Chondrocyte (in vitro differentiated cells): ENCODE data around the gene SIM2. TPM values are rescaled to one million over a fixed set of nuclear protein-coding genes. Genes with fewer than 3 reads are reported as not detected.
"Not testable (repeated sequence)": the region's sequence is repeated elsewhere in the genome, so short reads cannot be mapped to it uniquely, and the experiment has no call there.

Experiments used
- DNase-seq: peaks from one replicate; pipeline ENCODE4 v3.0.0; 2021; ENCODE audit warnings: mixed read lengths, low spot score
- H3K27ac Mint-ChIP-seq: one replicate; pipeline ENCODE4 v1.8.0; 2021; ENCODE audit warnings: mild to moderate bottlenecking, moderate library complexity, mixed read lengths; ENCODE audit not compliant: unreplicated experiment
- H3K27me3 Mint-ChIP-seq: 2 replicates; pipeline ENCODE4 v1.8.0; 2021; ENCODE audit warnings: low read depth, mixed read lengths
- H3K36me3 Mint-ChIP-seq: 2 replicates; pipeline ENCODE4 v1.8.0; 2021; ENCODE audit warnings: low read depth, mixed read lengths
- H3K4me1 Mint-ChIP-seq: 2 replicates; pipeline ENCODE4 v1.8.0; 2021; ENCODE audit warnings: low read depth, mild to moderate bottlenecking, mixed read lengths
- H3K4me3 Mint-ChIP-seq: one replicate; pipeline ENCODE4 v1.8.0; 2021; ENCODE audit warnings: mild to moderate bottlenecking, moderate library complexity, mixed read lengths; ENCODE audit not compliant: unreplicated experiment
- H3K9me3 Mint-ChIP-seq: 2 replicates; pipeline ENCODE4 v1.8.0; 2021; ENCODE audit warnings: low read depth, mixed read lengths
- total RNA-seq: library from RNA; stranded (reverse); gene quantifications from 3 replicates; pipeline ENCODE4 v1.2.1, GENCODE V29; 2021
- TF ChIP-seq, protein P1 (sequence below): fragments of 200-600 bp; sonication (generic); IDR thresholded peaks from 2 replicates; pipeline ENCODE4 v1.5.0; 2021; ENCODE audit warnings: antibody characterized with exemption, mild to moderate bottlenecking, moderate library complexity

Gene SIM2
- total RNA-seq, 1 donor from 2014 or later, result 0.60 TPM

DNA sequence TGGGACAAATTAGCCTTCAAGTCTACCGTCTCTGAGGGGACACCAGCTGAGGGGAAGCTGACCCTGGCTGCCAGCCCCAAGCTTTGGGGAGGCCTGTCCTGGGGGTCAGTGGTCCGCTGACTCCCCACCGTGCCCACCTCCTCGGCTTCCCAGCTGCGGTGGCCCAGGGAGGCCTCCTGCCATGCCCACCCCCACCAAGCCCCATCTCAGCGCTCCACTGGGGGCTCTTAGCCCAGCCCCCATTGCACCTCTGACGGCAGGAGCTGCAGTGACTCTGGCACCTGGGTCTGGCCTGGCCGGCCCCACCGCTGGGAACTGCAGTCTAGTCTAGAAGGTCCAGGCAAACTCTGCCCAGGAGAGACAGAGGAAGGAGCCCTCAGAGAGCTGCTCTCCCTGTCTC, 30.2 kb upstream of the SIM2 start:
- Mint-ChIP-seq H3K4me3 (no peak overlapping the region), H3K27ac (no peak overlapping the region), H3K27me3 (peaks cover 30% of the 10 kb centered on the region), H3K9me3 (no peaks in the 10 kb centered on the region), H3K36me3 (no peaks in the 10 kb centered on the region), H3K4me1 (peaks cover under 1% of the 10 kb centered on the region)
- TF ChIP-seq, protein P1, sequence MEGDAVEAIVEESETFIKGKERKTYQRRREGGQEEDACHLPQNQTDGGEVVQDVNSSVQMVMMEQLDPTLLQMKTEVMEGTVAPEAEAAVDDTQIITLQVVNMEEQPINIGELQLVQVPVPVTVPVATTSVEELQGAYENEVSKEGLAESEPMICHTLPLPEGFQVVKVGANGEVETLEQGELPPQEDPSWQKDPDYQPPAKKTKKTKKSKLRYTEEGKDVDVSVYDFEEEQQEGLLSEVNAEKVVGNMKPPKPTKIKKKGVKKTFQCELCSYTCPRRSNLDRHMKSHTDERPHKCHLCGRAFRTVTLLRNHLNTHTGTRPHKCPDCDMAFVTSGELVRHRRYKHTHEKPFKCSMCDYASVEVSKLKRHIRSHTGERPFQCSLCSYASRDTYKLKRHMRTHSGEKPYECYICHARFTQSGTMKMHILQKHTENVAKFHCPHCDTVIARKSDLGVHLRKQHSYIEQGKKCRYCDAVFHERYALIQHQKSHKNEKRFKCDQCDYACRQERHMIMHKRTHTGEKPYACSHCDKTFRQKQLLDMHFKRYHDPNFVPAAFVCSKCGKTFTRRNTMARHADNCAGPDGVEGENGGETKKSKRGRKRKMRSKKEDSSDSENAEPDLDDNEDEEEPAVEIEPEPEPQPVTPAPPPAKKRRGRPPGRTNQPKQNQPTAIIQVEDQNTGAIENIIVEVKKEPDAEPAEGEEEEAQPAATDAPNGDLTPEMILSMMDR, result no peak
- DNase-seq, result no peak

DNA sequence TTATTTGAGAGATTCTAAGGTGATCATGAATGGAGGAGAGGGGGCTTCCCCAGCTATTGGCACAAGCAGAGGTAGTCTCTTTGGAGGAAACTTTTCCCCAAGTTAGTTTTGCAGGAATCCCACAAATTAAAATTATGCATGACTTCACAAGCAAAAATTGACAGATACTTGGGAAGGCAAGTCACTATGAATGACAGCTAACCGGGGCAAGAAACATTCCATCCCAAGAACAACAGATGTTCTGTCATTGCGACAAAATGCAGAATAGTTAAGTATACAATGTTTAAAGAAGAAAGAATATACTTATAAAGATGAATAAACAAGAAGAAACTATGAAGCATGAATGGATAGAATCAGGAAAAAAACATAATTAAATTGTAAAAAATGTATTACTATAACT, 27.1 kb upstream of the SIM2 start:
- H3K27me3 Mint-ChIP-seq, result peaks cover 23% of the 10 kb centered on the region
- no peaks in the 10 kb centered on the region for H3K4me1 Mint-ChIP-seq
- no peaks in the 10 kb centered on the region for H3K36me3 Mint-ChIP-seq
- H3K27ac Mint-ChIP-seq, result no peak overlapping the region
- H3K9me3 Mint-ChIP-seq, result peaks cover 2% of the 10 kb centered on the region
- no peak for DNase-seq
- TF ChIP-seq, protein P1, result no peak
- no peak overlapping the region for H3K4me3 Mint-ChIP-seq

DNA sequence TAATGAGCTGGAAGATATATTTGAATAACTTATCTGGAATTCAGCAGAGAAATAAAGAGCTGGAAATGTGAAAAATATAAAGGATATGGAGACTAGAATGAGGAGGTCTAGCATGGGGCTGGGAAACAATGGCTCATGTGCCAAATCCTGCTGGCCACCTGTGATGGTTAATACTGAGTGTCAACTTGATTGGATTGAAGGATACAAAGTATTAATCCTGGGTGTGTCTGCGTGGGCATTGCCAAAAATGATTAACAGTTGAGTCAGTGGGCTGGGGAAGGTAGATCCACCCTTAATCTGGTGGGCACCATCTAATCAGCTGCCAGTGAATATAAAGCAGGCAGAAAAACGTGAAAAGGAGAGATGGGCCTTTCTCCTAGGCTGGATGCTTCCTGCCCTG, 26.6 kb upstream of the SIM2 start:
- H3K9me3 Mint-ChIP-seq, H3K27ac Mint-ChIP-seq, H3K36me3 Mint-ChIP-seq, H3K4me3 Mint-ChIP-seq, H3K4me1 Mint-ChIP-seq, DNase-seq: not testable (repeated sequence)
- H3K27me3 Mint-ChIP-seq, result peaks cover 26% of the 10 kb centered on the region

DNA sequence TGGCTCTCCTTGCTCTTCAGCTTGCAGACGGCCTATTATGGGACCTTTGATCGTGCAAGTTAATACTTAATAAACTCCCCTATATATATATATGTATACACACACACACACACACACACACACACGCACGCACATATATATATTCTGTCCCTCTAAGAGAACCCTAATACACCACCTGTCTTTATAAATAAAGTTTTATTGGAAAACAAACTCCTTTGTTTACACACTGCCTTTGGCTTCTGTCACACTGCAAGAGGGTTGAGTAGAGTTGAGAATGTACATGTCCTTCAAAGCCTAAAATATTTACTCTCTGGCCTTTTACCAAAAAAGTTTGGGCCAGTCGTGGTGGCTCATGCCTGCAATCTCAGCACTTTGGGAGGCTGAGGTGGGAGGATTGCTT, 26.2 kb upstream of the SIM2 start:
- H3K36me3 Mint-ChIP-seq, result peaks cover 2% of the 10 kb centered on the region
- no peak overlapping the region for H3K4me3 Mint-ChIP-seq
- TF ChIP-seq, protein P1, result no peak
- no peak overlapping the region for H3K27ac Mint-ChIP-seq
- peaks cover 27% of the 10 kb centered on the region for H3K27me3 Mint-ChIP-seq
- H3K9me3 Mint-ChIP-seq, result peaks cover 5% of the 10 kb centered on the region
- no peaks in the 10 kb centered on the region for H3K4me1 Mint-ChIP-seq
- DNase-seq, result no peak

DNA sequence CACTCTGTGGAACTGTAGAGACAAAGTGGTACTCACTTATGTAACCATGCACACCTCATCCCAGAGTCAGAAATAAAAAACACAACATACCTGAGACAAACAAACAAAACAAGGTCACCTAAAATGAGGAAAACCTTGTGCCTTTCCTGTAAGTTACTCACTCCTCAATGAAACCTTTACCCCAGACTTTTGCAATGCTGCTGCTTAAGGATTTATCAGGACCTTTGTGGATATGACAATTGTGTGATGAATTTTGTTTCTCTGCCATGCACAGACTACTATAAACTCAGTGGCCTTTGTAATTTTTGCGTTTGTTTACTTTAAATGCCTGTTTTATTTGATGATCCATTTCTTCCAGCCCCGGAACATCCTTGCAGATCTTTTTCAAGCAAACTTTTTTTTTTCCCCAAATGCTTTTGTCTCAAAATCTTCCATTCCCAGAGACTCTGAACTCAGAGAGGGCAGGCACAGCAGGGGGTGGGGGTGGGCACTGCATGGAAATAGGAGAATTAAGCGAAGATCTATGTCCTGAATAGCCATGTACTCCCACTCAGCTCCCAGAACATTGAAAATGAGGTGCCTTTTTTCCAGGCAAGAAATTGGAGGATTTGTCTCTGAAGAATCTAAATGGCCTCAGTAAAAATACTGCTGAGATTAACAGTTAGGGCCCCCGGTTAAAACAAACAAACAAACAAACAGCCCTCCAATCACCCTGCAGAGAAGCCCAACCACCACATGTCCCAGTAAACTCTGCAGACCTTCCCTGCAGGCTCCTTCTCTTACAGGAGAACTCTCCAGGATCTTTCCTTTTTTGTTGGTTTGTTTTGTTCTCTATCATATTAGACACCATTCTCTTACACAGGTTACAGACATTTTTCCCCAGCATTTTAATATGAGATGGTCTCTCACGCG, 22.6 kb upstream of the SIM2 start:
- Mint-ChIP-seq H3K27me3 (peaks cover 34% of the 10 kb centered on the region), H3K27ac (no peak overlapping the region), H3K4me3 (no peak overlapping the region), H3K4me1 (no peaks in the 10 kb centered on the region), H3K9me3 (peaks cover 20% of the 10 kb centered on the region), H3K36me3 (peaks cover 12% of the 10 kb centered on the region)
- TF ChIP-seq, protein P1, result no peak
- DNase-seq, result no peak

DNA sequence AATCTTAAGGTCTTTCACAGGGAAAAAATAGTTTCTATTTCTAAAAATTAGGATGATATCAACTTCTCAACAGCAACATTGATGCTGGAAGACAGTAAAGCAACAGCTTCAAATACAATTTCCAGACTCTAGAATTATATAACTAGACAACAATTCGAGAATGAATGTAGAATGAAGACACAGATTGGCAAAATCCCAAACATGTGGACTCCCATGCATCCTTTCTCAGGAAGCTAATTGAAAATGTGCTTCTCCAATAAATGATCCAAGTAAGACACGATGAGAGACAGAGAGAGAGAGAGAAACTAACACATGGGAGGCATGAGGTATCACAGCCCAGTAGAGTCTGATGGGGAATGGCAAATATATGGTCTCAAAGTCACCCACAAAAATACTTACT, 21.5 kb upstream of the SIM2 start:
- Mint-ChIP-seq H3K9me3 (peaks cover 30% of the 10 kb centered on the region), H3K27me3 (peaks cover 39% of the 10 kb centered on the region)
- TF ChIP-seq, protein P1, result no peak

More for the DNA sequence above, 21.5 kb upstream of the SIM2 start:
- no peak for DNase-seq
- H3K27ac Mint-ChIP-seq, result no peak overlapping the region
- no peak overlapping the region for H3K4me3 Mint-ChIP-seq
- peaks cover 16% of the 10 kb centered on the region for H3K36me3 Mint-ChIP-seq
- H3K4me1 Mint-ChIP-seq, result no peaks in the 10 kb centered on the region
